ENCODE measurements around the gene OCSTAMP.

The OCSTAMP gene

DNA sequence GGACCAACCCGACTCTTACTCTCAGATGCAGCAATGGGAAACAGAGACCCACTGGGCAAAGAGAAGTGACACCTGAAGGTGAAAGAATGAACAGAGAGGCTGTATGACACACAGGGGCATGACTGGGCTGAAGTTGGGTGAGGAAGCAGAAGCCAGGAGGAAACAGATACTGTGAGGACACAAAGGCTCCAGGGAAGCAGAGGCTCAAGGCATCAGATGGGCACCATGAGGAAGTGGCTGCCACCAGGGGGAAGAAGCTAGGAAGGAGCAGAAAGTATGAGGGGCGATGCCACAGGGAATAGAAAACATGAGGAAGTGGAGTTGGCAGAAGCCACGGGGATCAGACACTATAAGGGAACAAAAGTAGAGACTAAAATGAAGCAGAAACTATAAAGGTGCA lies 30.9 kb upstream of the OCSTAMP start:
- TF ChIP-seq, protein P1, sequence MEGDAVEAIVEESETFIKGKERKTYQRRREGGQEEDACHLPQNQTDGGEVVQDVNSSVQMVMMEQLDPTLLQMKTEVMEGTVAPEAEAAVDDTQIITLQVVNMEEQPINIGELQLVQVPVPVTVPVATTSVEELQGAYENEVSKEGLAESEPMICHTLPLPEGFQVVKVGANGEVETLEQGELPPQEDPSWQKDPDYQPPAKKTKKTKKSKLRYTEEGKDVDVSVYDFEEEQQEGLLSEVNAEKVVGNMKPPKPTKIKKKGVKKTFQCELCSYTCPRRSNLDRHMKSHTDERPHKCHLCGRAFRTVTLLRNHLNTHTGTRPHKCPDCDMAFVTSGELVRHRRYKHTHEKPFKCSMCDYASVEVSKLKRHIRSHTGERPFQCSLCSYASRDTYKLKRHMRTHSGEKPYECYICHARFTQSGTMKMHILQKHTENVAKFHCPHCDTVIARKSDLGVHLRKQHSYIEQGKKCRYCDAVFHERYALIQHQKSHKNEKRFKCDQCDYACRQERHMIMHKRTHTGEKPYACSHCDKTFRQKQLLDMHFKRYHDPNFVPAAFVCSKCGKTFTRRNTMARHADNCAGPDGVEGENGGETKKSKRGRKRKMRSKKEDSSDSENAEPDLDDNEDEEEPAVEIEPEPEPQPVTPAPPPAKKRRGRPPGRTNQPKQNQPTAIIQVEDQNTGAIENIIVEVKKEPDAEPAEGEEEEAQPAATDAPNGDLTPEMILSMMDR (IDR thresholded peaks at IDR 0.05; ENCODE audit: insufficient read depth, low read depth, low read length, missing control alignments) = no peak
- no peak overlapping the region for H3K4me3 ChIP-seq (ENCODE audit: low read length)
- DNase-seq (ENCODE audit: low read depth) = no peak

DNA sequence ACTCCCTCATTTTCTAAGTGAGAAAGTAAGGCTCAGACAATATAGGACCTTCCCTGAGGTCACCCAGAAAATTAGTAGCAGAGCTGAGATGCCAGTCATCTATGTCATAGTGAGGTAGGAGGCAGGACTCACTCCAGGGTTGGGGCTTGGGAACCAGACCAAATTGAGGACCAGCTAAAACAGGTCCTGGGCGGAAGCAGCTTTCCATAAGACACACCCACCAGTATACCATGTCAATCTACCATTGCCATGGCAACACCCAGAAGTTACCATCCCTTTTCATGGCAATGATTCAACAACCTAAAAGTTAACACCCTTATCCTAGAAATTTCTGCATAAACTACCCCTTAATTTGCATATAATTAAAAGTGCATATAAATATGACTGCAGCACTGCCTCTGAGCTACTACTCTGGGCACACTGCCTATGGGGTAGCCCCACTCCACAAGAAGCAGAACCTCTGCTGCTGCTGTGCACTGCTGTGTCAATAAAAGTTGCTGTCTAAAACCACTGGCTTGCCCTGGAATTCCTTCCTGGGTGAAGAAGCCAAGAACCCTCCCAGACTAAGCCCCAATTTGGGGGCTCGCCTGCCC lies 30.3 kb upstream of the OCSTAMP start:
- H3K4me3 ChIP-seq (ENCODE audit: low read length) = no peak overlapping the region
- peak; percentile 22 for DNase-seq (ENCODE audit: low read depth)
- TF ChIP-seq, protein P1 (IDR thresholded peaks at IDR 0.05; ENCODE audit: insufficient read depth, low read depth, low read length, missing control alignments) = no peak

DNA sequence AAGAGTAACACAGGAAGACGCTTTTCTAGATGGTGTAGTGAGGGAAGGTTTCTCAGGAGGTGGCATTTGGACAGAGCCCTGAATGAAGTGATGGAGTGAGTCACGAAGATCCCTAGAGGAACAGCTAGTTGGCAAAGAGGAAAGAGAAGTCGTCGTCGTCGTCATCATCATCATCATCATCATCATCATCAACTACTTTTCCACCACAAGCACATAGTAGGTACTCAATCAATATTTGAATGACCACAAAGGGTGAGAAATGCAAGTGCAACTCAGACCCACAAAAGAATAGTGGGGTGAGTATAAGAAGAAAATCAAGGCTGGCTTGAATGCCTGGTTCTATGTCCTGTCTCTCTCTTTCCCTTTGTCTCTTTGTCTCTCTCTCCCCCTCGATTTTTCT lies 28.3 kb upstream of the OCSTAMP start:
- no peak for DNase-seq (ENCODE audit: low read depth)
- TF ChIP-seq, protein P1 (IDR thresholded peaks at IDR 0.05; ENCODE audit: insufficient read depth, low read depth, low read length, missing control alignments) = no peak
- no peak overlapping the region for H3K4me3 ChIP-seq (ENCODE audit: low read length)

DNA sequence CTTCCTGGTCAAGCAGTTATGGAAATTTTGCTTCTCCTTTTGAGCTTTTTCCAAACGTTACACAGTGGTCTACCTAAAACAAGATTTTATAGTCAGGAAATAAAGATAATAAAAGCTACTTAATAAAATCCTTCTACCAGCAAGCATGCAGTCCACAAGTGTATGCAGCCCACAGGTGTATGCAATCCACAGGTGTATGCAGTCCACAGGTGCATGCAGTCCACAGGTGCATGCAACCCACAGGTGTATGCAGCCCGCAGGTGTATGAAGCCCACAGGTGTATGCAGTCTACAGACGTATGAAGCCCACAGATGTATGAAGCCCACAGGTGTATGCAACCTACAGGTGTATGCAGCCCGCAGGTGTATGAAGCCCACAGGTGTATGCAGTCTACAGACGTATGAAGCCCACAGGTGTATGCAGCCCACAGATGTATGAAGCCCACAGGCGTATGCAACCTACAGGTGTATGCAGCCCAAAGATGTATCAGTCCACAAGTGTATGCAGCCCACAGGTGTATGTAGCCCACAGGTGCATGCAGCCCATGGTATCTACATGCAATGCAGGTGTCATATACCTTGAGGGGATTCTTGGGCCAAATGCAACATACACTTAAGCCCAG lies 26.4 kb upstream of the OCSTAMP start:
- TF ChIP-seq, protein P1 (IDR thresholded peaks at IDR 0.05; ENCODE audit: insufficient read depth, low read depth, low read length, missing control alignments) = no peak
- DNase-seq (ENCODE audit: low read depth) = no peak
- no peak overlapping the region for H3K4me3 ChIP-seq (ENCODE audit: low read length)

DNA sequence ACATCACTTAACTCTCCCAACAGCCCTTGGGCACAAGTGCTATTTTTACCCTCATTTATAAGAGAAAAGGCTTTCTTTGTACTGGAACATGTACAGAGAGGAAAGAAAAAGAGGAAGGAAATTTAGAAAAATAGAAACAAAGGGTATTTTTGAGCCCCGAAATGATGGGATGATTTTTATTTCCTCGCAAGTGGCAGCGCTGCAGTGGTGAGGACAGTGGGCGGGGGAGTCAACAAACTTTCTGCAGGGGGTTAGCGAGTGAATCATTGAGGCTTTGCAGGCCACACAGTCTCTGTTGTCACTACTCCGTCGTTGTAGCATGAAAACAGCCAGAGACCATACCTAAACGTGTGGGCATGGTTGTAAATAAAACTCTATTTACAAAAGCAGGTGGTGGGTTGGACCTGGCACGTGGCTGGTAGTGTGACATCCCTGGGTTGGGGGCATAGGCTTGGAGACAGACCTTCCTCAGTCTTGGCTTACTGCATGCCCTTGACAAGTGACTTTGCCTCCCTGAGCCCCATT lies 25.5 kb upstream of the OCSTAMP start:
- TF ChIP-seq, protein P1 (IDR thresholded peaks at IDR 0.05; ENCODE audit: insufficient read depth, low read depth, low read length, missing control alignments) = no peak
- H3K4me3 ChIP-seq (ENCODE audit: low read length) = no peak overlapping the region
- DNase-seq (ENCODE audit: low read depth) = no peak

DNA sequence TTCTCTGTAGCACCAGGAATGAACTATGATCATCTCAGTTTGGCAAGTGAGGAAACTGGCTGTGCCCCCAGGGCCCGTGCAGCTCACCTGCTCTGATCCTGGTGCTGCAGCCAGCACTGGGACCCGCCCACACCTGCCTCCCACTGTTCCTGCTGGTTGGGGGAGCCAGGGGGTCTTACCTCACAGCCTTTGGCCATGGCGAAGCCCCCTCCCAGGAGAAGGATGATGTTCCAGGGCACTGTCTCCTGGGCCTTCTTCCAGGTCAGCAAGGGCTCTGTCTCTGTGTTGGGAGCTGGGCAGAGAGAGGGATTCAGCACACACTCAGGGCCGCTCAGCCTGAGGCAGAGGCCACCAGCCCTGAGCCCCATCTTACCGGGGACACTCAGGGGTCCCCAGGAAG lies 24.9 kb upstream of the OCSTAMP start:
- TF ChIP-seq, protein P1 (IDR thresholded peaks at IDR 0.05; ENCODE audit: insufficient read depth, low read depth, low read length, missing control alignments) = no peak
- no peak for DNase-seq (ENCODE audit: low read depth)
- H3K4me3 ChIP-seq (ENCODE audit: low read length) = no peak overlapping the region
